ENCODE data around the gene DTD1.

The DTD1 gene

GRCh38 chr20:18796282-18796833, 208.5 kb downstream of the DTD1 start:
- no peaks in the 10 kb centered on the region for H3K9me2 ChIP-seq (ENCODE audit: low read depth, low read length)

DNA sequence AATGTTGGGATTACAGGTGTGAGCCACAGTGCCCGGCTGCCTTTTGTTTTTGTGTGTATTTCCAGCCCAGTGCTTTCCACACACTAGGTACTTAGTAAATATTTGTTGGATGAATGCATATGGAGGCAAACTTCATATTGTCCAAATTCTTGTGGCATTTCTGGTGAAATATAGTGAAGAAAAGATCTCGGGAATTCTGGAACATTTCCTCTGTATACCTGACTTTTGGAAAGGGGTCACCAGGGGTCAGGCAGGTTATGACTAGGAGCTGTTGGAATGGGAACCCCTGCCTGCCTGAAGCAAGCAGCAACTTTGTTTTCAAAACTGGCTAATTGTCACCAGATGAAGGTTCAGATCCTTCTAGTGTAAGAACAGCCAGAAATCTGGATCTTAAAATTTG, 213.7 kb downstream of the DTD1 start:
- no peak overlapping the region; the same call in 1 of the 2 replicates for H3K4me2 ChIP-seq (ENCODE audit: low read length)
- no peak overlapping the region for H3K4me3 ChIP-seq (ENCODE audit: low read depth, low read length, poor library complexity, severe bottlenecking)
- no peaks in the 10 kb centered on the region for H3K9me3 ChIP-seq (ENCODE audit: low read length)
- no peaks in the 10 kb centered on the region for H3K9me2 ChIP-seq (ENCODE audit: low read depth, low read length)
- no peaks in the 10 kb centered on the region for H3K27me3 ChIP-seq (ENCODE audit: insufficient read depth, low read length)
- H3K9ac ChIP-seq (ENCODE audit: low read length) = no peak overlapping the region; the same call in 1 of the 2 replicates
- H4K20me1 ChIP-seq (ENCODE audit: insufficient read depth, low read length) = no peaks in the 10 kb centered on the region
- no peaks in the 10 kb centered on the region for H3K79me2 ChIP-seq (ENCODE audit: insufficient read depth, low read length)
- no peaks in the 10 kb centered on the region for H3F3A ChIP-seq (ENCODE audit: insufficient read depth, low read length)
- no peak overlapping the region for H3K27ac ChIP-seq (ENCODE audit: low read depth, low read length, poor library complexity, severe bottlenecking)
- peaks cover 13% of the 10 kb centered on the region for H3K4me1 ChIP-seq (ENCODE audit: insufficient read depth, low read length, severe bottlenecking)
- H2AFZ ChIP-seq (ENCODE audit: low read length) = no peak overlapping the region
- H3K36me3 ChIP-seq (ENCODE audit: insufficient read depth, low read length) = no peaks in the 10 kb centered on the region
- no peak for TF ChIP-seq EZH2 (IDR thresholded peaks at IDR 0.05; ENCODE audit: borderline replicate concordance, low read length)
- TF ChIP-seq, protein P1, sequence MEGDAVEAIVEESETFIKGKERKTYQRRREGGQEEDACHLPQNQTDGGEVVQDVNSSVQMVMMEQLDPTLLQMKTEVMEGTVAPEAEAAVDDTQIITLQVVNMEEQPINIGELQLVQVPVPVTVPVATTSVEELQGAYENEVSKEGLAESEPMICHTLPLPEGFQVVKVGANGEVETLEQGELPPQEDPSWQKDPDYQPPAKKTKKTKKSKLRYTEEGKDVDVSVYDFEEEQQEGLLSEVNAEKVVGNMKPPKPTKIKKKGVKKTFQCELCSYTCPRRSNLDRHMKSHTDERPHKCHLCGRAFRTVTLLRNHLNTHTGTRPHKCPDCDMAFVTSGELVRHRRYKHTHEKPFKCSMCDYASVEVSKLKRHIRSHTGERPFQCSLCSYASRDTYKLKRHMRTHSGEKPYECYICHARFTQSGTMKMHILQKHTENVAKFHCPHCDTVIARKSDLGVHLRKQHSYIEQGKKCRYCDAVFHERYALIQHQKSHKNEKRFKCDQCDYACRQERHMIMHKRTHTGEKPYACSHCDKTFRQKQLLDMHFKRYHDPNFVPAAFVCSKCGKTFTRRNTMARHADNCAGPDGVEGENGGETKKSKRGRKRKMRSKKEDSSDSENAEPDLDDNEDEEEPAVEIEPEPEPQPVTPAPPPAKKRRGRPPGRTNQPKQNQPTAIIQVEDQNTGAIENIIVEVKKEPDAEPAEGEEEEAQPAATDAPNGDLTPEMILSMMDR (IDR thresholded peaks at IDR 0.05; ENCODE audit: low read length) = no peak

More at GRCh38 chr20:18796282-18796833, 208.5 kb downstream of the DTD1 start:
- no peaks in the 10 kb centered on the region for H3K36me3 ChIP-seq (ENCODE audit: insufficient read depth, low read length)
- H3F3A ChIP-seq (ENCODE audit: insufficient read depth, low read length) = no peaks in the 10 kb centered on the region
- H4K20me1 ChIP-seq (ENCODE audit: insufficient read depth, low read length) = no peaks in the 10 kb centered on the region
- no peak overlapping the region for H3K27ac ChIP-seq (ENCODE audit: low read depth, low read length, poor library complexity, severe bottlenecking)
- no peaks in the 10 kb centered on the region for H3K27me3 ChIP-seq (ENCODE audit: insufficient read depth, low read length)
- peaks cover 3% of the 10 kb centered on the region; the same call in 1 of the 2 replicates for H3K9me3 ChIP-seq (ENCODE audit: low read length)
- TF ChIP-seq EZH2 (IDR thresholded peaks at IDR 0.05; ENCODE audit: borderline replicate concordance, low read length) = no peak
- TF ChIP-seq, protein P1 (IDR thresholded peaks at IDR 0.05; ENCODE audit: low read length) = no peak
- no peak overlapping the region for H3K4me2 ChIP-seq (ENCODE audit: low read length)
- H3K79me2 ChIP-seq (ENCODE audit: insufficient read depth, low read length) = no peaks in the 10 kb centered on the region
- no peak overlapping the region for H2AFZ ChIP-seq (ENCODE audit: low read length)
- H3K4me3 ChIP-seq (ENCODE audit: low read depth, low read length, poor library complexity, severe bottlenecking) = no peak overlapping the region
- H3K4me1 ChIP-seq (ENCODE audit: insufficient read depth, low read length, severe bottlenecking) = peaks cover 13% of the 10 kb centered on the region
- H3K9ac ChIP-seq (ENCODE audit: low read length) = no peak overlapping the region

DNA sequence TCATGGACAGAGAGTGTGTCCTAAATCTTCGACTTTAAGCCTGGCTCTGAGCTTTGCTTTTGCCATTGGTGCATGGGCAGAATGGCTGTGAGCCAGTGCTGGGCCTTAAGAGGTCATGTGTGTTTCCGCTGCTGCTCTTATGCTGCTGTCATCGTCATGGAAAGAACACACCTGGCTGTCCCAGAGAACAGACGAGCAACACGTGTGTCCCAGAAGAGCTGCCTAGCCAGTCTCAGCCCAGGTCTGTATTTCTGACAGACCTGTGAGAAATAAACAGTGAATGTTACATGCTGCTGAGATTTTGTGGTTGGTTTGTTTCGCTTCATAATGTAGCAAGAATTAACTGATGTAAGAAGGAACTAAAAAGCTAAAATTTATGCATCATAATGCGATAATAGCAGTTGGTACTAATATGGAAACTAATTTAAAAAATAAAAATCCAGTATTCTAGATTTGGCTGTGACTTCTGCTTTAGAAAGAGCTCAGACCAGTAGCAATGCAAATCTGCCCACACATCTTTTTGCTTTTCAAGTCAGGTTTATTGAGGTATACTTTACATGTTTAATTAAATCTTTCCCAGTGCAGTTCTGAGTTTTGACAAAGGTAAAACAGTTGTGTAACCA, 214.3 kb downstream of the DTD1 start:
- peaks cover 13% of the 10 kb centered on the region for H3K4me1 ChIP-seq (ENCODE audit: insufficient read depth, low read length, severe bottlenecking)
- no peaks in the 10 kb centered on the region for H4K20me1 ChIP-seq (ENCODE audit: insufficient read depth, low read length)
- no peak overlapping the region; the same call in 1 of the 2 replicates for H3K4me2 ChIP-seq (ENCODE audit: low read length)
- H3K9ac ChIP-seq (ENCODE audit: low read length) = no peak overlapping the region; the same call in 1 of the 2 replicates
- no peaks in the 10 kb centered on the region for H3K79me2 ChIP-seq (ENCODE audit: insufficient read depth, low read length)
- no peaks in the 10 kb centered on the region for H3K9me3 ChIP-seq (ENCODE audit: low read length)
- no peak for TF ChIP-seq EZH2 (IDR thresholded peaks at IDR 0.05; ENCODE audit: borderline replicate concordance, low read length)
- TF ChIP-seq, protein P1 (IDR thresholded peaks at IDR 0.05; ENCODE audit: low read length) = no peak
- no peaks in the 10 kb centered on the region for H3K9me2 ChIP-seq (ENCODE audit: low read depth, low read length)
- H3K4me3 ChIP-seq (ENCODE audit: low read depth, low read length, poor library complexity, severe bottlenecking) = no peak overlapping the region
- no peaks in the 10 kb centered on the region for H3K27me3 ChIP-seq (ENCODE audit: insufficient read depth, low read length)
- no peaks in the 10 kb centered on the region for H3K36me3 ChIP-seq (ENCODE audit: insufficient read depth, low read length)
- H2AFZ ChIP-seq (ENCODE audit: low read length) = no peak overlapping the region
- peak overlapping the region; percentile 22 for H3K27ac ChIP-seq (ENCODE audit: low read depth, low read length, poor library complexity, severe bottlenecking)
- H3F3A ChIP-seq (ENCODE audit: insufficient read depth, low read length) = no peaks in the 10 kb centered on the region
